ENCODE measurements around the gene CNTN5. TPM values are rescaled to one million over a fixed set of nuclear protein-coding genes. Genes with fewer than 3 reads are reported as not detected.

CNTN5 gene
- total RNA-seq, 2 experiments from 2014 or later = not detected

DNA sequence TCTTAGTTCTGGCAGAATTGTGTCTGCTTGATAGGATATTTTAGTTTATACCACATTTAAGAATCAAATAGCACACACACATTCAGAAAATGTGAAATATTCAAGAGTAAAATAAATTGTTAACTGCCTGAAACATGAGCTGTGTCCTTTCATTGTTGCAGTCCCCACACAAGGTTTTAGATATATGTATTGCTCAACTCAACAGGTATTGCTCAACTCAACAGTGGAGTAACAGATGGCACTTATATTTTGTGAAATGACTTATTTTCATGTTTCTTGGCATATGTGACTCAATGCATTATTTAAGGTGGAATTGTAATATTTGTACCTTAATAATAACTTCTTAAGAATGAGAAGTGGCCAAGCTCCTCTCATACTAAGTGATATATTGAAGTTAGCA is 760.3 kb downstream of the CNTN5 start:
- ChIA-PET POLR2A (no interaction called here), CTCF (no interaction called here)
- Mint-ChIP-seq H3K4me3 (no peak overlapping the region), H3K27ac (no peak overlapping the region), H3K4me1 (ENCODE audit: low read depth) (no peaks in the 10 kb centered on the region), H3K9me3 (peaks cover 9% of the 10 kb centered on the region), H3K27me3 (no peaks in the 10 kb centered on the region), H3K36me3 (ENCODE audit: low read depth) (no peaks in the 10 kb centered on the region)
- H3K9me3 ChIP-seq (ENCODE audit: control insufficient read depth in 1 of 2, insufficient read depth in 1 of 2, low read length in 2 of 2) = no peaks in the 10 kb centered on the region
- no peaks in the 10 kb centered on the region for H3K27me3 ChIP-seq (ENCODE audit: control insufficient read depth in 1 of 2, insufficient read depth in 2 of 2, low read length in 2 of 2)
- DNase-seq (no peak), ATAC-seq (ENCODE audit: poor library complexity) (no peak)
- H3K4me1 ChIP-seq (ENCODE audit: insufficient read depth, low read length) = no peaks in the 10 kb centered on the region
- no peak overlapping the region for H3K27ac ChIP-seq (ENCODE audit: low read depth in 1 of 2, low read length in 2 of 2)
- TF ChIP-seq CTCF (IDR thresholded peaks at IDR 0.05) = no peak
- no peaks in the 10 kb centered on the region for H3K36me3 ChIP-seq (ENCODE audit: insufficient read depth, low read length)
- H3K4me3 ChIP-seq (ENCODE audit: low read length) = no peak overlapping the region
- intact Hi-C loops (cut with DNase I, micrococcal nuclease) = no loop called here

DNA sequence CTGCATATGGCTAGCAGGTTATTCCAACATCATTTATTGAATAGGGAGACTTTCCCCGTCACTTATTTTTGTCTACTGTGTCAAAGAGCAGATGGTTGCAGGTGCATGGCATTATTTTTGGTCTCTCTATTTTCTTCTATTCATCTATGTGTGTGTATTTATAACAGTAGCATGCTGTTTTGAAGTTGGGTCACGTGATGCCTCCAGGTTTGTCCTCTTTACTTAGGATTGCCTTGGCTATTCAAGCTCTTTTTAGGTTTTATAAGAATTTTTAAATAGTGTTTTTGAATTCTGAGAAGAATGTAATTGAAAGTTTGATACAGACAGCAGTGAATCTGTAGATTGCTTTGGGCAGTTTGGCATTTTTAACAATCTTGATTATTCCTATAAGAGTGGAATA is 770.6 kb downstream of the CNTN5 start:
- Mint-ChIP-seq H3K36me3 (ENCODE audit: low read depth) (no peaks in the 10 kb centered on the region), H3K27ac (no peak overlapping the region), H3K4me3 (no peak overlapping the region), H3K4me1 (ENCODE audit: low read depth) (no peaks in the 10 kb centered on the region), H3K27me3 (no peaks in the 10 kb centered on the region), H3K9me3 (peaks cover 18% of the 10 kb centered on the region)
- ChIA-PET CTCF (no interaction called here), POLR2A (no interaction called here)
- Histone ChIP-seq H3K4me3 (ENCODE audit: low read length) (no peak overlapping the region), H3K4me1 (ENCODE audit: insufficient read depth, low read length) (no peaks in the 10 kb centered on the region), H3K36me3 (ENCODE audit: insufficient read depth, low read length) (no peaks in the 10 kb centered on the region), H3K27ac (ENCODE audit: low read depth in 1 of 2, low read length in 2 of 2) (no peak overlapping the region), H3K9me3 (ENCODE audit: control insufficient read depth in 1 of 2, insufficient read depth in 1 of 2, low read length in 2 of 2) (peaks cover 5 to 11% of the 10 kb centered on the region in 2 experiments), H3K27me3 (ENCODE audit: control insufficient read depth in 1 of 2, insufficient read depth in 2 of 2, low read length in 2 of 2) (no peaks in the 10 kb centered on the region)
- no peak for TF ChIP-seq CTCF (IDR thresholded peaks at IDR 0.05)
- intact Hi-C loops (cut with DNase I, micrococcal nuclease) = no loop called here
- DNase-seq (no peak), ATAC-seq (ENCODE audit: poor library complexity) (no peak)

- H3K4me1 ChIP-seq (ENCODE audit: insufficient read depth, low read length) = no peaks in the 10 kb centered on the region
- Mint-ChIP-seq H3K27me3 (no peaks in the 10 kb centered on the region), H3K4me1 (ENCODE audit: low read depth) (no peaks in the 10 kb centered on the region), H3K36me3 (ENCODE audit: low read depth) (no peaks in the 10 kb centered on the region), H3K4me3 (no peak overlapping the region), H3K9me3 (peaks cover 26% of the 10 kb centered on the region), H3K27ac (no peak overlapping the region)
- no peaks in the 10 kb centered on the region for H3K36me3 ChIP-seq (ENCODE audit: insufficient read depth, low read length)
- intact Hi-C loops (cut with DNase I, micrococcal nuclease) = no loop called here
- ChIA-PET CTCF (no interaction called here), POLR2A (no interaction called here)
- no peak for TF ChIP-seq CTCF (IDR thresholded peaks at IDR 0.05)
- no peaks in the 10 kb centered on the region for H3K27me3 ChIP-seq (ENCODE audit: control insufficient read depth in 1 of 2, insufficient read depth in 2 of 2, low read length in 2 of 2)
- no peak overlapping the region for H3K4me3 ChIP-seq (ENCODE audit: low read length)
- peaks cover 5 to 16% of the 10 kb centered on the region in 2 experiments for H3K9me3 ChIP-seq (ENCODE audit: control insufficient read depth in 1 of 2, insufficient read depth in 1 of 2, low read length in 2 of 2)
- DNase-seq = no peak
- no peak for ATAC-seq (ENCODE audit: poor library complexity)
- no peak overlapping the region for H3K27ac ChIP-seq (ENCODE audit: low read depth in 1 of 2, low read length in 2 of 2)
These were observed 775.2 kb downstream of the CNTN5 start for GRCh38 chr11:99795999-99796398.

Data from CD4-positive, alpha-beta T cell (primary cell).